Hepatocyte (in vitro differentiated cells): ENCODE measurements around the gene P4HB.

Experiments
- EZH2 ChIP-seq: fragments of 200-600 bp; sonication (generic); IDR thresholded peaks from 2 replicates; pipeline ENCODE4 v1.6.1; 2016; ENCODE audit warnings: antibody characterized with exemption, mild to moderate bottlenecking, borderline replicate concordance
- EZH2phosphoT487 ChIP-seq: fragments of 200-600 bp; sonication (generic); IDR thresholded peaks from one replicate; pipeline ENCODE4 v1.6.1; 2018; ENCODE audit warnings: antibody characterized with exemption, mild to moderate bottlenecking, low read depth, moderate library complexity; ENCODE audit not compliant: unreplicated experiment, severe bottlenecking
- TF ChIP-seq, protein P1 (sequence below): fragments of 200-600 bp; sonication (generic); IDR thresholded peaks from 2 replicates; pipeline ENCODE4 v1.5.1; 2016; ENCODE audit warnings: antibody characterized with exemption, mild to moderate bottlenecking; ENCODE audit not compliant: poor library complexity

DNA sequence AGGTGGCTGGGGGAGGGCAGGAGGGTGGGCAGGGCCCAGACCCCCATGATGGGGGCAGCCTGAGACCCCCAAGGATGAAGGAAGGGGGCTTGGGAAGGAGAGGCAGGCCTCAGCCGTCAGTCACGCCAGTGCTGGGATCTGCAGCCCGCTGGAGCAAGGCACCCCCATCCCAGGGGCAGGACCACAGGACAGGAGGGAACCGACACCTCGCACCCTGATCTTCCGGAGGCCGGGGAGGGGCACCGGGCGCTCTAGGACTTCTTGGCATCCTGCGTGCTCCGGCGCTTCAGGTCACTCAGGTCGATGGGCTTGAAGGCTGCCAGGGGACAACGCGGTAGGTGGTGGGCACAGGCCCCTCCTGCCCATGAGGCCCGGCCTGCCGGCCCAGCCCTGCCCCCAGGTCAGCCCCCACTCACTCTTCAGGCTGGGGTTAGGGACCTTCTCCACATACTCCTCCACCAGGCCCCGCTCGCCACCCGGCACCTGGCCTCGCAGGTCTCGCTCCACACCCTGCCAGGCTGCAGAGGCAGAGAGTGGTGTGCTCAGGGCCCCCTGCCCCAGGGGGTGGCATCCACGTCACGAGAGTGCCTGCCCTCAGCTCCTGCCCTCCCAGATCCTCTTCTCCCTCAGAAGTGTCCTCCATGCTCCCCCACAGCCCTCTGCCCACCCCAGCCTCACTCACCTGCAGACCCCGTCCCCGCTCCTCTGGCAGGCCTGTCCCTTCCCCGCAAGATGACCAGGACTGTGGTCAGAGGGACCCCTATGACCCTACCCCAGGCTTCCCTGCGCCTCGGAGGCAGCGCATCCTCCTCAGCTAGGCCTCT is 37.1 kb downstream of the P4HB start:
- TF ChIP-seq, protein P1, sequence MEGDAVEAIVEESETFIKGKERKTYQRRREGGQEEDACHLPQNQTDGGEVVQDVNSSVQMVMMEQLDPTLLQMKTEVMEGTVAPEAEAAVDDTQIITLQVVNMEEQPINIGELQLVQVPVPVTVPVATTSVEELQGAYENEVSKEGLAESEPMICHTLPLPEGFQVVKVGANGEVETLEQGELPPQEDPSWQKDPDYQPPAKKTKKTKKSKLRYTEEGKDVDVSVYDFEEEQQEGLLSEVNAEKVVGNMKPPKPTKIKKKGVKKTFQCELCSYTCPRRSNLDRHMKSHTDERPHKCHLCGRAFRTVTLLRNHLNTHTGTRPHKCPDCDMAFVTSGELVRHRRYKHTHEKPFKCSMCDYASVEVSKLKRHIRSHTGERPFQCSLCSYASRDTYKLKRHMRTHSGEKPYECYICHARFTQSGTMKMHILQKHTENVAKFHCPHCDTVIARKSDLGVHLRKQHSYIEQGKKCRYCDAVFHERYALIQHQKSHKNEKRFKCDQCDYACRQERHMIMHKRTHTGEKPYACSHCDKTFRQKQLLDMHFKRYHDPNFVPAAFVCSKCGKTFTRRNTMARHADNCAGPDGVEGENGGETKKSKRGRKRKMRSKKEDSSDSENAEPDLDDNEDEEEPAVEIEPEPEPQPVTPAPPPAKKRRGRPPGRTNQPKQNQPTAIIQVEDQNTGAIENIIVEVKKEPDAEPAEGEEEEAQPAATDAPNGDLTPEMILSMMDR = no peak
- TF ChIP-seq EZH2 (no peak), EZH2phosphoT487 (no peak)
